Natural killer cell (primary cell): ENCODE measurements around the gene ARGFX. TPM values are rescaled to one million over a fixed set of nuclear protein-coding genes. Genes with fewer than 3 reads are reported as not detected.

ENCODE experiments used
- ATAC-seq, 3 donors: fragments of 150-1000 bp in 2 of 3; fragments of 200-7000 bp in 1 of 3; cut with Tn5 transposase; 1 replicate in 1 of 3; 2 replicates in 2 of 3; pipeline ENCODE4 v1.10.0; 2021; ENCODE audit warnings: mild to moderate bottlenecking in 2 of 3, moderate library complexity in 2 of 3
- DNase-seq, 2 donors: peaks; one replicate each; pipeline versions ENCODE4 v3.0.0 to v3.0.0-alpha.2; 2013 to 2021; ENCODE audit warnings: mixed read lengths in 1 of 2
- H3K27ac ChIP-seq: one replicate; pipeline ENCODE4 v1.5.1; 2013; ENCODE audit warnings: mild to moderate bottlenecking, low read length
- H3K27me3 ChIP-seq: one replicate; pipeline ENCODE4 v1.6.1; 2013; ENCODE audit warnings: low read length; ENCODE audit not compliant: control insufficient read depth, insufficient read depth
- H3K36me3 ChIP-seq: one replicate; pipeline ENCODE4 v1.6.1; 2013; ENCODE audit warnings: low read length; ENCODE audit not compliant: control insufficient read depth, insufficient read depth
- H3K4me1 ChIP-seq: one replicate; pipeline ENCODE4 v1.6.1; 2013; ENCODE audit warnings: low read length; ENCODE audit not compliant: control insufficient read depth, insufficient read depth
- H3K4me3 ChIP-seq: one replicate; pipeline ENCODE4 v1.5.1; 2013; ENCODE audit warnings: low read length
- H3K9me3 ChIP-seq: one replicate; pipeline ENCODE4 v1.6.1; 2013; ENCODE audit warnings: low read length; ENCODE audit not compliant: control insufficient read depth, insufficient read depth
- H3K27ac Mint-ChIP-seq, 2 donors: one replicate each; pipeline ENCODE4 v1.8.0; 2022; ENCODE audit warnings: mild to moderate bottlenecking in 2 of 2, mixed read lengths in 2 of 2, moderate library complexity in 1 of 2
- H3K27me3 Mint-ChIP-seq, 2 donors: one replicate each; pipeline ENCODE4 v1.8.0; 2022; ENCODE audit warnings: low read depth in 2 of 2, mixed read lengths in 2 of 2
- H3K36me3 Mint-ChIP-seq: one replicate; pipeline ENCODE4 v1.8.0; 2022; ENCODE audit warnings: mixed read lengths
- H3K4me1 Mint-ChIP-seq, 2 donors: one replicate each; pipeline ENCODE4 v1.8.0; 2022; ENCODE audit warnings: mixed read lengths in 2 of 2
- H3K4me3 Mint-ChIP-seq: one replicate; pipeline ENCODE4 v1.8.0; 2022; ENCODE audit warnings: mild to moderate bottlenecking, moderate library complexity, mixed read lengths
- H3K9me3 Mint-ChIP-seq, 2 donors: one replicate each; pipeline ENCODE4 v1.8.0; 2022; ENCODE audit warnings: mixed read lengths in 2 of 2
- CTCF ChIP-seq: fragments of 200-600 bp; IDR thresholded peaks from one replicate; pipeline ENCODE4 v1.8.0; 2022; ENCODE audit warnings: antibody characterized with exemption
- WGBS: methylation state at CpG from one replicate; pipeline ENCODE4 v1.1.7; 2013; ENCODE audit warnings: missing lambda C conversion rate; ENCODE audit not compliant: insufficient coverage; 5-methylcytosine and 5-hydroxymethylcytosine counted together
- intact Hi-C: fragments of 100-400 bp; cut with micrococcal nuclease; formaldehyde crosslinking; loops from one replicate; pipeline ENCODE4 v1.14.2; 2022
- total RNA-seq, 4 donors: library from RNA; stranded (reverse); fragments of 120-200 nt in 1 of 4; gene quantifications; one replicate each; pipeline versions ENCODE4 v1.2.3 to v1.2.4, GENCODE V29; 2013 to 2022

The ARGFX gene
- total RNA-seq, 3 donors from 2014 or later (not counting 1 experiment from before 2014, with no cell fraction given), result not detected

- H3K27ac ChIP-seq, result no peak overlapping the region
- Mint-ChIP-seq H3K27me3 (no peaks in the 10 kb centered on the region), H3K9me3 (no peaks in the 10 kb centered on the region), H3K4me1 (no peaks in the 10 kb centered on the region), H3K27ac (no peak overlapping the region), H3K4me3 (no peak overlapping the region), H3K36me3 (no peaks in the 10 kb centered on the region)
- no peaks in the 10 kb centered on the region for H3K9me3 ChIP-seq
- intact Hi-C loops, result no loop called here
- DNase-seq, result no peak
- no peaks in the 10 kb centered on the region for H3K36me3 ChIP-seq
- H3K4me3 ChIP-seq, result no peak overlapping the region
- no peak for TF ChIP-seq CTCF
- no peaks in the 10 kb centered on the region for H3K27me3 ChIP-seq
- no peaks in the 10 kb centered on the region for H3K4me1 ChIP-seq
- ATAC-seq, result no peak
These were observed 36.5 kb upstream of the ARGFX start for GRCh38 chr3:121531269-121531668.

- H3K27me3 ChIP-seq, result no peaks in the 10 kb centered on the region
- no peak overlapping the region for H3K4me3 Mint-ChIP-seq
- TF ChIP-seq CTCF, result no peak
- peaks cover 13 to 21% of the 10 kb centered on the region in 2 donors for H3K4me1 Mint-ChIP-seq
- H3K9me3 ChIP-seq, result no peaks in the 10 kb centered on the region
- no peaks in the 10 kb centered on the region for H3K27me3 Mint-ChIP-seq
- H3K36me3 Mint-ChIP-seq, result no peaks in the 10 kb centered on the region
- H3K4me1 ChIP-seq, result peaks cover 7% of the 10 kb centered on the region
- H3K36me3 ChIP-seq, result no peaks in the 10 kb centered on the region
- no peaks in the 10 kb centered on the region for H3K9me3 Mint-ChIP-seq
- no peak overlapping the region for H3K4me3 ChIP-seq
- H3K27ac Mint-ChIP-seq, result no peak overlapping the region
- intact Hi-C loops, result loop anchor here (10.0 kb wide), 2 partner anchors 292 to 452 kb away; partner anchors contain the start of genes EAF2 and IQCB1
- ATAC-seq (no peak), DNase-seq (no peak)
- H3K27ac ChIP-seq, result no peak overlapping the region
These were observed 24.8 kb upstream of the ARGFX start for GRCh38 chr3:121542924-121543323.

- no peaks in the 10 kb centered on the region for H3K9me3 Mint-ChIP-seq
- H3K36me3 Mint-ChIP-seq, result no peaks in the 10 kb centered on the region
- Histone ChIP-seq H3K9me3 (no peaks in the 10 kb centered on the region), H3K4me3 (peak overlapping the region; percentile 63), H3K36me3 (no peaks in the 10 kb centered on the region), H3K27me3 (no peaks in the 10 kb centered on the region), H3K27ac (no peak overlapping the region), H3K4me1 (peaks cover 9% of the 10 kb centered on the region)
- intact Hi-C loops, result loop anchor here (5.0 to 10.0 kb wide), 5 partner anchors 202 to 1942 kb away; partner anchors contain the start of genes EAF2, FAM162A, GOLGB1 and IQCB1
- no peak for TF ChIP-seq CTCF
- no peak for DNase-seq
- 2% methylated on average over 16 of the region's 18 CpGs for WGBS
- H3K27ac Mint-ChIP-seq, result peak overlapping the region in 1 of 2 donors; percentile 82
- H3K27me3 Mint-ChIP-seq, result no peaks in the 10 kb centered on the region
- H3K4me1 Mint-ChIP-seq, result peaks cover 13 to 21% of the 10 kb centered on the region in 2 donors
- no peak for ATAC-seq
- peak overlapping the region; percentile 96 for H3K4me3 Mint-ChIP-seq
These were observed 22.6 kb upstream of the ARGFX start for GRCh38 chr3:121545049-121545573.
